HG02970 (cell line): ENCODE measurements around the gene ZNF480.
"Not testable (repeated sequence)": the region's sequence is repeated elsewhere in the genome, so short reads cannot be mapped to it uniquely, and the experiment has no call there.

Experiments
- ATAC-seq: cut with Tn5 transposase; IDR thresholded peaks from one replicate; pipeline ENCODE4 v1.9.1; 2021; ENCODE audit warnings: mild to moderate bottlenecking, moderate library complexity, moderate number of reproducible peaks; ENCODE audit not compliant: unreplicated experiment, low FRiP score

ZNF480 gene

DNA sequence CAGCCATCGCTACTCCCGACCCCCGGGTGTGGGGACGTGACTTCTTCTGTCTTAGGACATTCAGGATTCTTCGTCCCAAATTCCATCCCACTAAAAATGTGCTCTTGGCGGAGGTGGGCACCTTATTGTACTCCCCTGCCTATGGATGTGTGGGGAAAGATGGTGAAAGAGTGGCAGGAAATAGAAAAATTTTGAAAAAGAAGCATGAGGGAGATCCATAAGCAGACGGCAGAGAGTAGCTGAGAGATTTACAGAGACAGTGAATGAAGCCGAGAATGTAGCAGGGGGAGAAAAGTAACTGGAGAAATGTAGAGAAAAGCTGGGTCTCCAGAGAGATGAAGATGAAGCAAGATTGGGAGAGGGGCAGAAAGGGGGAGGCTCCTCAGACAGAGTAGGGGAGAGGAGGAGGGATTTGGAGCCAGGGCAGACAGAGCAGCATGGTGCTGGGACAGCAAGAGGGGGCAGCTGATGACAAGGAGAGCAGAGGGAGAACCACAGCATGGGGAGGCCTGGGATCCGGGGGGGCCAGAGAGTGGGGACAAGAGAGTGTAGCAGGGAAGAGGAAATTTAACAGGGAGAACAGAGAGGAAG lies 39.9 kb downstream of the ZNF480 start:
- ATAC-seq, result no peak

DNA sequence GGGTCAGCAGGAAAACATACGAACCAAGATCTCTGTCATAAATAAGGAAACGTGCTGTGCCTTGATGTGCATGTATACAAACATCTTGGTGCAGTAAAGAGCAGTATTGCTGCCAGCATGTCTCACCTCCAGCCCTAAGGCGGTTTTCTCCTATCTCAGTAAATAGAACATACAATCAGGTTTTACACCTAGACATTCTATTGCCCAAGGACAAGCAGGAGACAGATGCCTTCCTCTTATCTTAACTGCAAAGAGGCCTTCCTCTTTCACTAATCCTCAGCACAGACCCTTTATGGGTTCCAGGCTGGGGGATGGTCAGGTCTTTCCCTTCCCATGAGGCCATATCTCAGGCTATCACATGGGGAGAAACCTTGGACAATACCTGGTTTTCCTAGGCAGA lies 42.1 kb downstream of the ZNF480 start:
- ATAC-seq, result not testable (repeated sequence)

DNA sequence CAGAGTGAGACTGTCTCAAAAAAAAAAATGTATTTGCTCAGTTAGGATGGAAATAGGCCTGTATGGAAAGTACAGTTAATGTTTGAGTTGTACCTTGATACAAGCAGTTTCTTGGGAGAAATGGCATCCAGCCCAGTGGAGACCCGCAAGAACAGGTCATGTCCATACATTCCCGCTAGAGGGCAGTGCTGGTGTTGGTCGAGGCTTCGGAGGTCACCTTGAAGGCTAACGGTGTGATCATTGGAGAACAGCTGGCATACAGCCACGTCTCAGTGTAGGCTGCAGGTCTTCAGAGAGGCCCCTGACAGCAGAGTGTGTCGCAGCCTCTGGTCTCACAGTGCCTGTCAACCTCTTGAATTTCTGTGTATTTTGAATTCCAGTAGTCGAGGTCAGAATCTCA lies 46.6 kb downstream of the ZNF480 start:
- no peak for ATAC-seq

DNA sequence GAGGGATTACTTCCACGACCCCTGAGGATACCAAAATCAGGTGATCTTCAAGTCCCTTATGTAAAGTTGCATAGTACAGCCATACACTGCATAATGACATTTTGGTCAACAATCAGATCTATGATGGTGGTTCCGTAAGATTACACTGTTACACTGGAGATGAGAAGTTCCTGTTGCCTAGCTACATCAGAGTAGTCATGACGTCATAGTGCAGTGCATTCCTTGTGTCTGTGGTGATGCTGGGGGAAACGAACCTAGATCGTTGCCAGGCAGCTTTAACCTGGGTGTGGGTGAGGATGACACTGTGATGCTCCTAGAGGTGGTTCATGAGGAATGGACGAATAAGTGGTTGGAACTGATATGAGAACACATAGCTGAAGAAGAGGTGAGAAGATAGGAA lies 48.2 kb downstream of the ZNF480 start:
- ATAC-seq, result no peak

DNA sequence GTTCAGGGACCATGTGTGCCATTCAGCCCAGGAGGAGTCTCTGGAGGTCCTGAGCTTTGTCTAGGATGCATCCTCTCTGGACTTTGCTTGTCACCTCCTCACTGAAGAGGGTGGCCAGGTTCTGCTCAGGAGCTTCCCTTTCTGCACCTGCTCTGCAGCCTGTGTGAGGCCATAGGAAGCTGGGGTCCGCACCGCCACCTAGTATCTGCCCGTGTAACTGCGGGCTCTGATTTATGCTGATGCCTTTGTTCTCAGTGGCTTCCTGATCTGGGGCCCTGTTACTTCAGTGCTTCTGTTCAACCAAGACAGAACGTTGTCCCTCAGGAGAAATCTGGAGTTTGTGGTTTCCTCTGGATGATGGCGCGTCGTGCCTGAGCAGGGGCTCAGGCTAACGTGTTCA lies 54.5 kb downstream of the ZNF480 start:
- no peak for ATAC-seq

DNA sequence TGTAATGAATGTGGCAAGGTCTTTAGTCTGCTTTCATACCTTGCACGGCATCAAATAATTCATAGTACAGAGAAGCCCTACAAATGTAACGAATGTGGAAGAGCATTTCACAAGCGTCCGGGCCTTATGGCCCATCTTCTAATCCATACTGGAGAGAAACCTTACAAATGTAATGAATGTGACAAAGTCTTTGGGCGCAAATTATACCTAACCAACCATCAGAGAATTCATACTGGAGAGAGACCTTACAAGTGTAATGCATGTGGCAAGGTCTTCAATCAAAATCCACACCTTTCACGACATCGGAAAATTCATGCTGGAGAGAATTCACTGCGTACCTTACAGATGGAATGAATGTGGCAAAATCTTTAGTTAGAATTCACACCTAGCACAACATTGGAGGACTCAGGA lies 69.5 kb downstream of the ZNF480 start:
- no peak for ATAC-seq

DNA sequence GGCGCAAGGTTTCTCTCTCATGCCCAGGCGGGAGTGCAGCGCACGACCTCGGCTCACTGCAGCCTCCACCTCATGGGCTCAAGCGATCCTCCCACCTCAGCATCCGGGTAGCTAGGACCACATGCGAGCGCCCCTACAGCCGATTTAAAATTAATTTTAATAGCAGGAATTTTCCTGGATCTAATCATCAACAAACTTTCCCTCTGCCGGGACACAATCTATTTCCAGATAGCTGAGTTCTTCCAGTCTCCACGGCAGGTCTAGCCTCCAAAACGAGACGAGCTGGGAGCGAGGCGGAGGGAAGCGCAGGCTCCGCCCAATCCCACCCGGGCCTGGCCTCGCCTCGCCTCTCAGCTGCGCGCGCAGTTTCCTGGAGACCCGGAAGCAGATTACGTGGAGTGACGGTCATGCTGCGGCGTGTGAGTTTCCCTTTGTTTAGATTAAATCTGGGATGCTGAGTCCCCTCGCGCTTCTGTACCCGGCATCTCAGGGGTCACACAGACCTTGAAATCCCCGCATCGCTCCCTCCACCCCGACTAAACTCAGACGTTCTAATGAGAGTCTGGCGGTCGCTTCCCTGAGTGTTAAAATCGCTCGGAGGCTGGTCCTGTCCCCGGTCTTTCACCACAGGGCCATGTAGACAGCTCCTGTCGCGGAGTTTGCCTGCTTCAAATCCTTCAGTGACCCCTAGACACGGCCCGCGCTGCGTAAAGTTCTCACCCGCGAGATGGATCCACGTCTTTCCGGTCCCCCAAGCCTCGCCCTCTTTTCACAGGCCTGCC lies 72.8 kb downstream of the ZNF480 start, which contains the start of gene ZNF880:
TSS of gene ZNF880 (plus strand) at position 365 of the 782 bp plus-strand sequence. CDS start at position 408, 43 bp downstream.
- peak; percentile 51 for ATAC-seq

DNA sequence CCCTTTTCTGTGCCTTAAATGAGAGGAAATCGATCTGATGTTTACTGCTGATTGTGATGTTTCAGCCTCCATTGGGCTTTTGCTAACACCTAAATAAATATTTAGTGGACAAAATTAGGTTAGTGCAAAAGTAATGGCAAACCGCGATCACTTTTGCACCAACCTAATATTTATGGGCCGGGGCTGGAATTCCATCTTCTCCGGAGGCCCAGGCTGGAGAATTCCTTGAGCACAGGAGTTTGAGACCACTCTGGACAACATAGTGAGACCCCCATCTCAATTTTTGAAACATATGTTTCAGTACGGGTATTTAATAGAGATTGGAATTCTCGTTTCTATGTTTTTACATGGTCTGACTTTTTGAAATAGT lies 73.4 kb downstream of the ZNF480 start:
- ATAC-seq, result no peak
